Measurements from ENCODE around the gene UFC1. TPM values are rescaled to one million over a fixed set of nuclear protein-coding genes. Genes with fewer than 3 reads are reported as not detected.

The UFC1 gene
- total and polyA plus RNA-seq, 2 of the 13 experiments (the other 11 are each of a cell fraction or from before 2014, with no cell fraction given): 72.8 to 85.2 TPM

- TF ChIP-seq ZIK1 (CRISPR knock-in tag; IDR thresholded peaks at IDR 0.05; ENCODE audit: borderline replicate concordance, low read depth) (peak; percentile 66; the same call in 1 of the 2 replicates), THAP9 (CRISPR knock-in tag; IDR thresholded peaks at IDR 0.05; ENCODE audit: borderline replicate concordance) (peak; percentile 90), HNF4A (CRISPR knock-in tag; IDR thresholded peaks at IDR 0.05) (peak; percentile 45; the same call in 1 of the 2 replicates), ZNF781 (CRISPR knock-in tag; IDR thresholded peaks at IDR 0.05; ENCODE audit: borderline replicate concordance, not compliant biosample characterization) (peak; percentile 65), ASH2L (IDR thresholded peaks at IDR 0.05; ENCODE audit: insufficient read length, low read depth, low read length) (peak; percentile 89), TBX2 (CRISPR knock-in tag; IDR thresholded peaks at IDR 0.05; ENCODE audit: borderline replicate concordance) (peak; percentile 81), ZNF510 (CRISPR knock-in tag; IDR thresholded peaks at IDR 0.05; ENCODE audit: low read depth) (0 out of 2 replicates have a peak, but pooled peaks have one; percentile 53)
- TF ChIP-seq, protein P1, sequence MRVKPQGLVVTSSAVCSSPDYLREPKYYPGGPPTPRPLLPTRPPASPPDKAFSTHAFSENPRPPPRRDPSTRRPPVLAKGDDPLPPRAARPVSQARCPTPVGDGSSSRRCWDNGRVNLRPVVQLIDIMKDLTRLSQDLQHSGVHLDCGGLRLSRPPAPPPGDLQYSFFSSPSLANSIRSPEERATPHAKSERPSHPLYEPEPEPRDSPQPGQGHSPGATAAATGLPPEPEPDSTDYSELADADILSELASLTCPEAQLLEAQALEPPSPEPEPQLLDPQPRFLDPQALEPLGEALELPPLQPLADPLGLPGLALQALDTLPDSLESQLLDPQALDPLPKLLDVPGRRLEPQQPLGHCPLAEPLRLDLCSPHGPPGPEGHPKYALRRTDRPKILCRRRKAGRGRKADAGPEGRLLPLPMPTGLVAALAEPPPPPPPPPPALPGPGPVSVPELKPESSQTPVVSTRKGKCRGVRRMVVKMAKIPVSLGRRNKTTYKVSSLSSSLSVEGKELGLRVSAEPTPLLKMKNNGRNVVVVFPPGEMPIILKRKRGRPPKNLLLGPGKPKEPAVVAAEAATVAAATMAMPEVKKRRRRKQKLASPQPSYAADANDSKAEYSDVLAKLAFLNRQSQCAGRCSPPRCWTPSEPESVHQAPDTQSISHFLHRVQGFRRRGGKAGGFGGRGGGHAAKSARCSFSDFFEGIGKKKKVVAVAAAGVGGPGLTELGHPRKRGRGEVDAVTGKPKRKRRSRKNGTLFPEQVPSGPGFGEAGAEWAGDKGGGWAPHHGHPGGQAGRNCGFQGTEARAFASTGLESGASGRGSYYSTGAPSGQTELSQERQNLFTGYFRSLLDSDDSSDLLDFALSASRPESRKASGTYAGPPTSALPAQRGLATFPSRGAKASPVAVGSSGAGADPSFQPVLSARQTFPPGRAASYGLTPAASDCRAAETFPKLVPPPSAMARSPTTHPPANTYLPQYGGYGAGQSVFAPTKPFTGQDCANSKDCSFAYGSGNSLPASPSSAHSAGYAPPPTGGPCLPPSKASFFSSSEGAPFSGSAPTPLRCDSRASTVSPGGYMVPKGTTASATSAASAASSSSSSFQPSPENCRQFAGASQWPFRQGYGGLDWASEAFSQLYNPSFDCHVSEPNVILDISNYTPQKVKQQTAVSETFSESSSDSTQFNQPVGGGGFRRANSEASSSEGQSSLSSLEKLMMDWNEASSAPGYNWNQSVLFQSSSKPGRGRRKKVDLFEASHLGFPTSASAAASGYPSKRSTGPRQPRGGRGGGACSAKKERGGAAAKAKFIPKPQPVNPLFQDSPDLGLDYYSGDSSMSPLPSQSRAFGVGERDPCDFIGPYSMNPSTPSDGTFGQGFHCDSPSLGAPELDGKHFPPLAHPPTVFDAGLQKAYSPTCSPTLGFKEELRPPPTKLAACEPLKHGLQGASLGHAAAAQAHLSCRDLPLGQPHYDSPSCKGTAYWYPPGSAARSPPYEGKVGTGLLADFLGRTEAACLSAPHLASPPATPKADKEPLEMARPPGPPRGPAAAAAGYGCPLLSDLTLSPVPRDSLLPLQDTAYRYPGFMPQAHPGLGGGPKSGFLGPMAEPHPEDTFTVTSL (CRISPR knock-in tag; IDR thresholded peaks at IDR 0.05; ENCODE audit: borderline replicate concordance): no peak
- TF ChIP-seq, protein P2, sequence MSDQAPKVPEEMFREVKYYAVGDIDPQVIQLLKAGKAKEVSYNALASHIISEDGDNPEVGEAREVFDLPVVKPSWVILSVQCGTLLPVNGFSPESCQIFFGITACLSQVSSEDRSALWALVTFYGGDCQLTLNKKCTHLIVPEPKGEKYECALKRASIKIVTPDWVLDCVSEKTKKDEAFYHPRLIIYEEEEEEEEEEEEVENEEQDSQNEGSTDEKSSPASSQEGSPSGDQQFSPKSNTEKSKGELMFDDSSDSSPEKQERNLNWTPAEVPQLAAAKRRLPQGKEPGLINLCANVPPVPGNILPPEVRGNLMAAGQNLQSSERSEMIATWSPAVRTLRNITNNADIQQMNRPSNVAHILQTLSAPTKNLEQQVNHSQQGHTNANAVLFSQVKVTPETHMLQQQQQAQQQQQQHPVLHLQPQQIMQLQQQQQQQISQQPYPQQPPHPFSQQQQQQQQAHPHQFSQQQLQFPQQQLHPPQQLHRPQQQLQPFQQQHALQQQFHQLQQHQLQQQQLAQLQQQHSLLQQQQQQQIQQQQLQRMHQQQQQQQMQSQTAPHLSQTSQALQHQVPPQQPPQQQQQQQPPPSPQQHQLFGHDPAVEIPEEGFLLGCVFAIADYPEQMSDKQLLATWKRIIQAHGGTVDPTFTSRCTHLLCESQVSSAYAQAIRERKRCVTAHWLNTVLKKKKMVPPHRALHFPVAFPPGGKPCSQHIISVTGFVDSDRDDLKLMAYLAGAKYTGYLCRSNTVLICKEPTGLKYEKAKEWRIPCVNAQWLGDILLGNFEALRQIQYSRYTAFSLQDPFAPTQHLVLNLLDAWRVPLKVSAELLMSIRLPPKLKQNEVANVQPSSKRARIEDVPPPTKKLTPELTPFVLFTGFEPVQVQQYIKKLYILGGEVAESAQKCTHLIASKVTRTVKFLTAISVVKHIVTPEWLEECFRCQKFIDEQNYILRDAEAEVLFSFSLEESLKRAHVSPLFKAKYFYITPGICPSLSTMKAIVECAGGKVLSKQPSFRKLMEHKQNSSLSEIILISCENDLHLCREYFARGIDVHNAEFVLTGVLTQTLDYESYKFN (CRISPR knock-in tag; conservative IDR thresholded peaks at IDR 0.05): peak; percentile 39; the same call in 1 of the 2 replicates
- TF ChIP-seq, protein P3, sequence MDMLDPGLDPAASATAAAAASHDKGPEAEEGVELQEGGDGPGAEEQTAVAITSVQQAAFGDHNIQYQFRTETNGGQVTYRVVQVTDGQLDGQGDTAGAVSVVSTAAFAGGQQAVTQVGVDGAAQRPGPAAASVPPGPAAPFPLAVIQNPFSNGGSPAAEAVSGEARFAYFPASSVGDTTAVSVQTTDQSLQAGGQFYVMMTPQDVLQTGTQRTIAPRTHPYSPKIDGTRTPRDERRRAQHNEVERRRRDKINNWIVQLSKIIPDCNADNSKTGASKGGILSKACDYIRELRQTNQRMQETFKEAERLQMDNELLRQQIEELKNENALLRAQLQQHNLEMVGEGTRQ (IDR thresholded peaks at IDR 0.05; ENCODE audit: low read depth, low read length): no peak
- TF ChIP-seq, protein P3 (CRISPR knock-in tag; IDR thresholded peaks at IDR 0.05; ENCODE audit: borderline replicate concordance): no peak
Observed at GRCh38 chr1:161201836-161202712, 48.3 kb downstream of the UFC1 start, which contains the start of gene NDUFS2 (continued).

All from HepG2 (cell line).